Measurements from ENCODE around the gene RCN2.
"Not testable (repeated sequence)": the region's sequence is repeated elsewhere in the genome, so short reads cannot be mapped to it uniquely, and the experiment has no call there.

RCN2 gene

DNA sequence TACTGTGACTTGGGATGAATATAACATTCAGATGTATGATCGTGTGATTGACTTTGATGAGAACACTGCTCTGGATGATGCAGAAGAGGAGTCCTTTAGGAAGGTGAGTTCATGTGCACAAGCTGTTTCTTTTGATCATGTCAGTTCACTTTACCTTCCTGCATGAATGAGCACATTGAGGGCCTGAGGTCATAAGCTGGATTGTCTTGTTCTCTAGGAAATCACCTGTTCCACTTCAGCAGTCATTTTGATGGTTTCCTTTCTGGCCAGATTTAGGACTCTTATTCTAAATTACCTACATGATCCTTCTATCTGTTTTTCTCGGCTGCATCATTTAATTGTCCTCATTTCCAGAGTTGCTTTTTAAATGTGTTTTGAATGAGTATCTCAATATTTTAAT, 4.1 kb downstream of the RCN2 start:
- DNase-seq: no peak

DNA sequence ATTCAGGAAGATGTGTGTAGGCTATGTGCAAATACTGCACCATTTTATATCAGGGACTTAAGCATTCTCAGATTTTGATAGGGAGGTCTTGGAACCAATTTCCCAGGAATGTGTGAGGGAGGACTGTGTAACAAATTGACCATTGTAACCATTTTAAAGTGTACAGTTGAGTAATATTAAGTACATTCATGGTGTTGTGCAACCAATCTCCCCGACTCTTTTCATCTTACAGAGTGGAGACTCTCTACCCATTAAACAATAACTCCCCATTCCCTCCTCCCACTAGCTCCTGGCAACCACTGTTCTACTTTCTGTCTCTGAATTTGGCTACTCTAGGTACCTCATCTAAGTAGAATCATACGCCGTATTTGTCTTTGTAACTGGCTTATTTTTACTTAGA, 5.1 kb downstream of the RCN2 start:
- no peak for DNase-seq

DNA sequence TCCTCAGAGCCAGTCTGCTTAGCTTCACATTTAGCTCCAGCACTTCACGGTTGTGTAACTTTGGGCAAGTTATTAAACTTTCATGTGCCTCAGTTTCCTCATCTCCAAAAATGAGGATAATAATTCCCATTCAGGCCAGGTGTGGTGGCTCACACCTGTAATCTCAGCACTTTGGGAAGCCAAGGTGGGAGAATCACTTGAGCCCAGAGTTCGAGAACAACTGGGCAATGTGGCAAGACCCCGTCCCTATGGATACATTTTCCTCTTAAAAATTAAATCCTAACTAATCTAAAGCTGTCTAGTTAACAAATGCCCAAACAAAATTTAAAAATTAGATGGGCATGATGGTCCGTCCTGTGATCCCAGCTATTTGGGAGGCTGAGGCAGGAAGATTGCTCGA, 7.2 kb downstream of the RCN2 start:
- no peak for DNase-seq

DNA sequence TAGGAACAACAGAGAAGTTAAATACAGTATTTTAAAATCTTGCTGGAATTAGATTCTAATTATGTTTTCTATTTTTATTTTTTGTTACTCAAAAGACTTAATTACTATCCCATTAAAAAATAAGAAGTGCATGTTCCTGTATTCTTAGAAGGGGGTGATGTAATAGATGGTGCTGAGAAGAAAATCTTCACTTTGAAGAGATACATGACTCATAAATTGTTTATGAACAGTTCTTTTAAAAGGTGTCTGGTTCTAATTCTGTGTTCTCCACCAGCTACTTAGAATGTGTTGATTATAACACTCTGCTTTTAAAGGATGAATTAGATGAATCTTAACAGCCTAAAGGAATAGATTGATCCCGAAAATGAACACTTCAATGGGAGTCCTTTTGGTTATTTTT, 8.2 kb downstream of the RCN2 start:
- DNase-seq: no peak

DNA sequence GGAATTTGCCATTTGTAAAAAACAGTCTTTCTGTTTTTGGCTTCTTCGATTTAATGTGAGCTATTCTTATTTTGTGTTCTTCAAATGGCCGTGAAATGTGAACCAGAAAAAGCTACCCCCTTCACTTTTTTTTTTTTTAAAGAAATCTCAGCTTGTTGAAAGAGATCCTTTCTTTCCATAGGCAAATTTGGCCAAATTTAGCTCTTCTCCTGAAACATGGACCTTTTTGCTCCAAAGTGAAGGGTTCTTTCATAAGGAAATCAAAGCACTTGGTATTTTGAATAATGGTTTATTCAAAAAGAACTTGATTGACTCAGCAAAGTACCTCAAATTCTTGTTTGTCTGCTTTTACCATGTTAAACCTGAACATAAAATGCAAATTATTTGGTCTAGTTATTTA, 10.1 kb downstream of the RCN2 start:
- DNase-seq: no peak

DNA sequence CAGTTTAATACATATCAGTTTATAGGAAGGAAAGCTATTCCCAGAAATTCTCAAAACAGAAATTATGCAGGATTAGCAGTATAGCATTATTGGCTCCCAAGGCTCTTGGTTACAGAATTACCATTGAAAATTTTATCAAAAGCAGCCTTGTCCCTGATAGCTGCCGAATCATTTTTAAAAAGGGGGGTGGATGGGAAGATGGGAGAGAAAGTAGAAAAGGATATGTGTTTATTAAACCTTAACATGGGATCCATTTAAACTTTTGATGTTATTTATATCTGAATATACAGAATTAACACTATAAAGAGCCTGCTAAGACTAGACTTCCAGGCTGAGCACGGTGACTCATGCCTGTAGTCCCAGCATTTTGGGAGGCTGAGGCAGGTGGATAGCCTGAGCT, 10.8 kb downstream of the RCN2 start:
- DNase-seq: no peak

DNA sequence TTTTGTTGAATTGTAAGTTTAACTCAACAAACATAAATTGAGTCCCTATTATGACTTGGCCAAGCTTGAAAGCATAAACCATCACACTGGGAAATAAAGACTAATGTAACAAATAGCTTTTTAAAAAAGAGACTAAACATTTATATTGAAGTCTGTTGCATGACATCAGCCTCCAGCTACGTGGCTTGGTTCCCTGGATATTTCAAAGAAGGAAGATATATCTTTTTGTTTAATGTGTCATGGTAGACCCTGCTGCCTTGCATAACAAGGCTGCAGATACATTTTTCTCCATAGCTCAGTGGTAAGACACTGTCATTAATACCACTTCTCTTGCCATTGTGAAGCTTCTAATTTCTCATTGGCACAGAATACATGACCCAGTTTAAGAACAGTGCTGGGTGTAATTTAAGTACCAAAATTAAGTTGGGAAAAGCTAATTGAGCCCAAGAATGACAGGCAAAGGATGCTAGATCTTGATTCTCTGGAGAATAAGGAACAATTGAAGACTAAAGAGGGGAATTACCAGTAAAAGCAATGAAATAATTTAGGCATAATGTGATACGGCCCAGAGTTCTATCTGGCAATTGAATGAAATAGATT, 14.0 kb downstream of the RCN2 start:
- DNase-seq: no peak

DNA sequence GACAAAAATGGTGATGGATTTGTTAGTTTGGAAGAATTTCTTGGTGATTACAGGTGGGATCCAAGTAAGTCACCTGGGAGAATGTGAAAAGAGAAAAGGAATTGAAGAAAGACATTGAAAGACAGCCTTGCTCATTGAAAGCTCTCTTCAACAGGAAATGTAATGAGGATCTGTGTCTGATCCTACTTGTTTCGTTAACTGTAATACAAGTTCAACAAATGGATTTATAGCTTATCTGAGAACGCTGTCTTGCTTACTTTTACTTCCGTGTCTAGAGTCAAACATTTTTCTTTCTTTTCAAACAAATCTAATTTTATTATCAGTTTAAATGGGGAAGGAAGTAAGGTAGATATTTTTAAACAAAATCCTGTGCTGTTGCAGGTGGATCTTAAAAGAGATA, 15.9 kb downstream of the RCN2 start:
- DNase-seq: no peak

DNA sequence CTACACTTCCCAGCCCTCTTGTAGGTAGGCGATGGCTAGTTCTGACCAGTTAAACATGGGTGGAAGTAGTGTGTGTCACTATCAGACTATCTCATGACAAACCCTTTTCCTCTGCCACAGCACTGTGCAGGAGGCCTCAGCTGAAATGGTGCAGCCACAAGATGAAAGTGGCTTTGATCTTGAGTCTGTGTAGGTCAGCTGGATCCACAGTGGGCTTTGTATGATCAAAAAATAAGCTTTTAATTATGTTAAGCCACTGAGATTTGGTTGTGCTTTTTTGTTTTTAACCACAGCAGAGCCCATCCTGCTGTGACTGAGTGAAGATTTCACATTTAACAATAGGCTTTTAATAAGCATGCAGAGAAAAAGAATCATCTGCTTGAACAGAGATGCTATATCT, 19.7 kb downstream of the RCN2 start:
- DNase-seq: no peak

DNA sequence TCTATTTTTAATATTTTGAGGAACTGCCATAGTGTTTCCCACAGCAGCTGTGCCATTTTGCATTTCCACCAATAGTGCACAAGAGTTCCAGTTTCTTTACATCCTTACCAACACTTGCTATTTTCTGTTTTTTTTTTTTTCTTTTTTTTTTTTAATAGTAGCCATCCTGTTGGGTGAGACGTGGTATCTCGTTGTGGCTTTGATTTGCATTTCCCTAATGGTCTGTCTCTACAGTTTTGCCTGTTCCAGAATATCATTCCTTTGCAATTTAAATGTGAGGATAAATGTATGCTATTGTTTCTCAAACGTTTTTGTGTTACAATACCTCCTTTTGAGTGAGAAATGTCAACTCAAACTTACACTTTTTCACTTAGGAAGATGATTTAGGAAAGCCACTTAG, 22.4 kb downstream of the RCN2 start:
- no peak for DNase-seq

DNA sequence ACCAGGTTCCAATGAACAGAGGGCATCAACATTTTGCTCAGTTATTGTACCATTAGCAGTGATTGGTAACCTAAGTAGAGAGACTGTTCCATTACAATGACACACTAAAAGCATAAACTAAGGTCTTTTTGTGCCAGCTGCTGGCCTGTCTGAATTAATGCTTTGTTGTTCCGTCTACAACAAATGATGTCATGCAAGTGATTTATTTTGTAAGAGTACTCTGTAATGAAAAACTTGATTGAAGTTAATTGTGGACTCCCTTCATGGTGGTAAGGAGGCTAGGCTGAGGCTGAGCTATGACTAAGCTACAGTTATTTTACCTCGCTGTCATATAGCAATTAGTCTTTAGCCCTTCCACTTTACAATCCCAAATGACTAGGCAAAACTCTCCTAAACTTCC, 23.2 kb downstream of the RCN2 start:
- no peak for DNase-seq

DNA sequence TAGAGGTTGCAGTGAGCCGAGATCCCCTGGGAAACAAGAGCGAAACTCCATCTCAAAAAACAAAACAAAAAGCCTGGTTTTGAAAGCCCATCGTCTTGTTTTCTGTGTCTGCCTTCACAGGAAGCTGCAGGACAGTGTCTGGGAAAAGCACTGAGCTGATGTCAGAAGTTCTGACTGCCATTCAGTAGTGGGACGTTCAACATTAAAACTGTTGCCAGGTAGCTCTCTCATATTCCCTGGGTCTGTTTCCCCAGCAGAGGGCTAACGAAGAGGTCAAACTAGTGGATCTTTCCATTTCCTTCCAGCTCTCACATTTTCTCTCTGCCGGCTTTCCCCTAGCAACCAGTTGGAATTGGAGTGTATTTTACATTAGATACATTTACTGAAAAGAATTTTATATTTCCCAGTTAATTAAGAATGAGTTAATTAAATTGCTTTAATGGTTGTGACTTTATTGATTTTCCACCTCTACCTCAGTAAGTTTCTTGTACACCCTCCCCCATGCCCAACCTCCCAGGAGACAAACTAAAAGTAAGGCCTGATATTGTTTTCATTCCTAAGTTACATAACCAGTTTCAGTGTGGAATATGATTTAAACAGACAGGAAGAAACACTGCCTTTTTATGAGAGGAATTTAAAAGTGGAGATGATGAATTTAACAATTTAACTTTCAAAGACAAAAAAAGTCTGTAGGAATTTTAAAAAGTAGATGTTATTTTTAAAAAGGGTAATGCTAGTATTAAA, 29.9 kb downstream of the RCN2 start:
- DNase-seq: no peak

DNA sequence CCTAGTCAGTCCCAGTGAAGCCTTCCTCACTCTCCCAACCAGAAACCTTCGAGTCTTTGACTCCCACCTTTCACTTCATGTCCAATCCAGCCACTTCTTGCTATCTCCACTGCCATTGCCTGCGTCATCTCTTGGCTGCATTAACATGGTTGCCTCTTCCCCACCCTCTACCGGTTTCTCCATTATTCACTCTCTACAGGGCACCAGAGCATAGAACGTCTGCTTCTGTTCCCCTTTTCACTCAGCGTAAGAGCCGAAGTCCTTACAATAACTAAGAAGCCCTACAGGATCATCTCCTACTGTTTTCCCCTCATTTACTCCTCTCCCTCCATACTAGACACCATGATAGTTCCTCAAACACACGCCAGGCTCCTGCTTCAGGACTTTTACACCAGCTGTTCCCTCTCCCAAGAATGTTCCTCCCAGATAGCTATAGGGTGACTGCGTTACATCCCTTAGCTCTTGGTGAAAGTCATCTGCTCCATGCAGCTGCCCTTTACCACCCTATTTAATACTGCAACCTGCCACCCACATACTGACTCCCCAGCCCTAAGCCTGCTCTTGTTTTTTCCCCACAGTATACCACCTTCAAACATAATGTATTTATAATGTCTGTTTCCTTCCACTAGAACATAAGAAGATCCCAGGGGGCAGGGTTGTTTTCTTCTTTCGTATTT, 30.9 kb downstream of the RCN2 start:
- no peak for DNase-seq

DNA sequence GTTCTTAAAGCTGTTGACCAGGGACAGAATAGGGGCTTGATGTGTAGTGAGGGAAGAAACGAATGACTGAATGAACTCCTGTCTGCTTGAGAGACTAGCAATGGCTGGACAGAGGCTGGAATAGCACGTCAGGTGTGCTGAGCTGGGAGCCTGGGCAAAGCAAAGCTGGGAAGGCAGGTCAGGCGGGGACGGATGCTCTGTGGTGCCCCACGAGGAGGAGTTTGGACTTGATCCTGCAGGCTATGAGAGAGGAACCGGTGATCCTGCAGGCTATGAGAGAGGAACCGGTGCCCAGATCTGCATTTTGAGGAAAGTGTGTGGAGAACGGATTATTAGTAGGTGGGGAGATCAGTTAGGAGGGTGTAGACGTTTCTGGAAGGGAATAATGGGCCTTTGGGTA, 32.0 kb downstream of the RCN2 start:
- no peak for DNase-seq

DNA sequence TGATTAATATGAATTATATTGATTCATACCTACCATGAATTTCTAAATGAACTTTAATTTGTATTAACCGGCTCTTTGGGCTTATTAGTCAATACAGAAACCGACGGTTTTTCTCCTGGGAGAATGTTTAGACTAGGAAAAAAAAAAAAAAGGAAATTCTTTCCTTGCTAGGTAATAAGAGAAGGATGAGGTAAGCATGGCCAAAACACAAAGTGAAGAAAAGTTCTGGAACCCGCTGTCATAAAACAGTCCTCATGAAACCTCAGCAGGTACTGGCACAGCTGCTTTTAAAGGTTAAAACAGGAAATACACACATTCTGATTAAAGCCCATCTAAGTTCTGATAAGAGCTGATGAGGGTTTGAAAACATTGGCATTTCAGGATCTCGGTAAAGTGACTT, 32.6 kb downstream of the RCN2 start:
- DNase-seq: no peak

DNA sequence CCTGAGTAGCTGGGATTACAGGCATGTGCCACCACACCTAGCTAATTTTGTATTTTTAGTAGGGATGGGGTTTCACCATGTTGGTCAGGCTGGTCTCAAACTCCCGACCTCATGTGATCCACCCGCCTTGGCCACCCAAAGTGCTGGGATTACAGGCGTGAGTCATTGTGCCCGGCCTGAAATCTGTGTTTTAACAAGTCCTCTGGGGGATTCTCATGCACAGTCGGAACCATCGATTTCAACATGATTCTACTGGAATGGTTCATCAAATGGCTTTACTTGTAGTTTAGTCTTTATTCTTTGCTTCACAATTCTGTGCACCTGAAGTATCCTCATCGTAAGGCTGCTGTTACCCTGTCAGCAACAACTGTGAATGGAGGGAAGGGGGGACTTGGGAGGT, 34.5 kb downstream of the RCN2 start:
- DNase-seq: not testable (repeated sequence)

DNA sequence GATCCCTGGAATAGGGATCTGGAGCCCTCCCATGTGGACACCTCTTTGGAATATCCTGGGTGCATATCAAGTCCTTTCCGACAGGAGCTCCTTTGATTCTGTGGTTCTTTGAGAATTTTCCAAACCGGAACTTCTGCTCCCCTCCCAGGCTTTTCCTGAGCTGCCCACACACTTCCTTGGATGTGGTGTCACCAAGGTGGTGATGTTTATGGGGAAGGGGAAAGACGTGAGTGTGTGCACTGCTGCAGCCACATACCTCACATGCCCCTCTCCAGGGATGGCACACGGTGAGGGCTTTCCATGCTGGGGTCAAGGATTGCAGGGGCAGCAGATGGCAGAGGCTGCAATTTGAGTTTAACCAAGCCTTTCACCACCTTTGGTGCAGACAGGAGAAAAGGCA, 35.5 kb downstream of the RCN2 start:
- no peak for DNase-seq

DNA sequence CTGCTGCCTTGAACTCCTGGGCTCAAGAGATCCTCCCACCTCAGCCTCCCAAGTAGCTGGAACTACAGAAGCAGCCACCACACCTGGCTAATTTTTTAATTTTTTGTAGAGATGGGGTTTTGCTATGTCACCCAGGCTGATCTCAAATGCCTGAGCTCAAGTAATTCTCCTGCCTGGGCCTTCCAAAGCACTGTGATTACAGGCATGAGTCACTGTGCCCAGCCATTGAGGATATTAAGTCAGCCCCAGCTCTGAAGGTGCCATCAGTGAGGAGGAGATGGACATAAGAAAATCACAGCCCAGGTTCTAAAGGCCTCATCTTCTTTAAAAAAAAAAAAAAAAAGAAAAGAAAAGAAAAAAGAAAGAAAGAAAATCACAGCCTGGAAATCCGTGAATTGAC, 36.8 kb downstream of the RCN2 start:
- DNase-seq: no peak

DNA sequence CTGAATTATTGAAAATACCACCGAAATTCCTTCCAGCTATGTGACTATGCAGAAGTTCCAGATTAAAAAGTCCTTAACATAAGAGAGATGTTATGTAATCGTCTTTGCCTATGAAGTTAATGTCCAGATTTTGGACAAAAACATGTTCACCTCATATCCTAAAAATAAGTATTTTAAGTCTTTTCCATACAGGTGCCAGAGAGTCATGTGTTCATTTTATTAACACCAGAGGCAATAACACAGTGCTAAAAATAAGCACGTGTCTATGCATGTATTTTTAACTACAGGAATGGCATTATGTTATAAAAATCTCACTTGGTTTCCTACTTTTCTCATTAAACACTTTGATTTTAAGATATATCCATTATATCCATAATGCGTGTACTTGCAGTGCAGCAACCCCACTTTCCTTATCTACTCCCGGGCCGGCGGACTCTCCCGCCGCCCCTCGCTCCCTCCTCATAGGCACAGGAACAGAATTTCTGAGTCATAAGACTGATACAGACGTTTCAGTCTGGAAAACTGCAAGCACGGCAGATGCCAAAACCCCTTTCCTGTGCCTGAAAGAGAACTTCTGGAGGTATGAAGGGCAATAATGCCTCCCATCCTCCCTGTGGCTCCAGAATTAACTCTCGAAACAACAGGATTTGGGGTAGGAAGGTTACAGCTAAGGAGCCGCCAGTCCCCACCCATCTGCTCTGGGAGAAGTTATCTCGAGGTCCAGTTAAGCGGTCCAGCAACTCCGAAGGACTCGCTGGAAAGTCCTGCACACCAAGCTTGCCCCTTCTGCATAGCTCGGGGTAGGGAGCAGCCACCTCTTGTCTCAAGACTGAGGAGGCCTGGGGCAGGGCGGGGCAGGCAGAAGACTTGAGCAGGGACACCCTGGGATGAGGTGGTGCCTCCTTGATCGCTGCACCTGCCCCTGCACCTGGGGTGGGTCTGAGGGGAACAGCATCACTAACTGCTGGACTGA, 41.1 kb downstream of the RCN2 start:
- DNase-seq: no peak

DNA sequence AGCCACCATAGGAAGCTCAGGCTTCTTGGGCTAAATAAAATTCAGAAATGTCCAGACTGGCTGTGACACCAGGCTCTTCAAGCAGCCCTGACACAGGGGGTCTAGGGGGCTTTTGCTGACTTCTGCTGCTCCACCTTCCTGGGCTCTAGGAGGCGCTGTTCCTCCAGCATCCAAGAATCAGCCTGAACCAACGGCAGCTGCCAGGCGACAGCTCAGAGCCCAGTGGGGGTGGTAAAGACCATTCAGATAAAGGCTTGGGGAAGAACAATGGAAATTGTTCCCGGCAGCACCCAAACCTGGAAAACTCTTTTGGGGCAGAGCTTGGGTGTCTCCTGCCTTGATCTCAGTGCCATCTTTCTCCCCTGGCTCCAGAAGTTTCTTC, 41.8 kb downstream of the RCN2 start:
- DNase-seq: peak; percentile 73 to 80

DNA sequence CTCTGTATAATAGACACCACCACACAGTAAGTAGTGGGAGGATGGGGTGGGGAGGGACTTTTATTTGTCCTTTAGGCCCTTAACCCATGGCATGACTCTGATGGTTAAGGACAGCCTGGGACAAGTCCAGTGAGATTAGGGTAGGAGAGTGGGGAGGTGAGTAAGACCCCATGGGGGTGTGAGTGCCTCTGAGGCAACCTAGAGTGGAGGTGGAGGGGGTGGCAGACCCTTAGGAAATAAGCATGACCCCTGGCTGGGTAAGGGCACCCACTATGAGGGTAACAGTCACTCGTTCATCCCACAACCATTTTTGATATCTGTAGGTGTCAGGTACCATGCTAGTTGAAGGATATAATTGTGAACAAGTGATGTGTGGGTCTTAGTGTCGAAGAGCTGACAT, 42.4 kb downstream of the RCN2 start:
- DNase-seq: no peak

DNA sequence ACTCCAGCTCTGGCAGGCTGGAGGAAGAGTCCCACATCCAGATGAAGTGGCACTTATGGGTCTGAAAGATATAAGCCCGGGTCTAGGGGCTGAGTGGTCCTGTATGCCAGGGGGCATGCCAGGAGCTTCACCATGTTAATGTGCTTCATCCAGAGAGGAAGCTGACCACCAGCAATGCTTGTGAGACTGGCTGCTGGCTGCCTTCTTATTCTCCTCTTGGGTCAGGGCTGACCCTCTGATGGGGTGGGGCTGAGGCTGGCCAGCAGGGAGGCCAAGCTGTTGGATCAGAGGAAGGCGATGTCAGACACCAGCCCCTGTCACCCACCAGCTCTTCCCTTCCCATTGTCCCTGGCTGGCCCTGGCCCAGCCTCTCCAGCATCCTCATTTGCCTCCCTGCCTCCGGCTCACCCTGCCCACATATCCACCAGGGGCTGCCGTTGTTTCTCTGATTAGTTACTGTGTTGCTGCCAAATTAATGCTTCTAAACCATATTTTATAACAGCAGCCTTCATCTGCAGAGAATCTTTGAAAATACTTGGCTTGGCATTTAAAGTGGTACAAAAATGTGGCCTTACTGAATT, 43.0 kb downstream of the RCN2 start:
- no peak for DNase-seq

DNA sequence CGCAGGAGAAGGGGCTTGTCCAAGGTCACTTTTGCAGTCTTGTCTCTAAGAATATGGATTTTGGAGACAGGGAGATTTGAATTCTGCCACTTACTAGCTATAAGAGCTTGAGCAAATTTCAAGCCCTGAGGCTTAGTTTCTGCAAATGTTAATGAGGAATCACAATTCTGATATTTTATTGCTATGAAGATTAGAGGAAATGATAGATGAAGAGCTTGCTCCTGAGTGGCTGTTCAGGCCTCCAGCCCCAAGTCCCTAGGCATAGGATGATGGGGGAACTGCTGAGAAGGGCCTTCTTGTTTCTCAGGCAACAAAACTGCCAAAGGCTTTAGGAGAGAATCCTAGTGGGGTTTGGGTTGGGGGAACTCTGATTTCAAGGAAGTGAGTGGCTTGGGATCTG, 44.6 kb downstream of the RCN2 start:
- no peak for DNase-seq
